GM19397 (cell line): ENCODE measurements around the gene VASN.

Experiments used
- ATAC-seq: cut with Tn5 transposase; IDR thresholded peaks from one replicate; pipeline ENCODE4 v1.9.1; 2021; ENCODE audit warnings: mild to moderate bottlenecking, moderate library complexity; ENCODE audit not compliant: unreplicated experiment

VASN gene

DNA sequence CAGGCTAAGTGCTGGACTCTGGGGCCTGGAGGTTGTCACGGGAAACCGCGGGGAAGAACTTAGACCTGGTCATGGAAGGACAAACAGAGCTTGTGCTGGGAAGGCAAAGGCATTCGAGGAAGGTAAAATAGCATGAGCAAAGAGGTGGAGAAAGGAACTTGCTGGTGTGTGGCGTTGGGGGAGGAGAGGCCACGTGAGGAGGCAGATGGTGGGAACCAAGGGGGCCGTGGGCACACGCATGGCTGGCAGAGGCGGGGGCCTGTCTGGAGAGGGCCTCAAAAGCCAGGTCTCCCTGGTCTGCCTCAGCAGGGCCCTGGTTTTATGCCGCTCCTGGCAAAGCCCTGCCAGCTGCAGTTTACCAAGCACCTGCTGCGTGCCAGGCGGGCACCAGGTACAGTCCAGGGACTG, 29.4 kb downstream of the VASN start:
- ATAC-seq, result no peak

DNA sequence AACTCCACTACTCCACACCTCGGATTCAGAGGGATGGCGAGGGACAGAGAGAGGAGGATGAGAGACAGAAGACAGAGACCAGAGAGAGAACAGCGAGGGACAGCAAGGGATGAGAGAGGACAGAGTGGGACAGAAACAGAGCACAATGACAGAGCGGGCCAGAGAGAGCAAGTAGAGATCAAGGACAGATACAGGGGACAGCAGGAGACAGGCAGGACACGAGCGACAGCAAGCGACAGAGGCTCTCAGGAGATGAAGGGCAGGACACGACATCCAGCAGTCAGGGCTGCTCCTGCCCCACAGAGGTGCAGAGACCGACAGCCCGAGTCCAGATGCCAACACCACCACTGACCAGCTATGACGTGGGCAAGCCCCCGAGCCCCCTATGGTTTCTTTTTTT, 29.9 kb downstream of the VASN start:
- ATAC-seq, result no peak

DNA sequence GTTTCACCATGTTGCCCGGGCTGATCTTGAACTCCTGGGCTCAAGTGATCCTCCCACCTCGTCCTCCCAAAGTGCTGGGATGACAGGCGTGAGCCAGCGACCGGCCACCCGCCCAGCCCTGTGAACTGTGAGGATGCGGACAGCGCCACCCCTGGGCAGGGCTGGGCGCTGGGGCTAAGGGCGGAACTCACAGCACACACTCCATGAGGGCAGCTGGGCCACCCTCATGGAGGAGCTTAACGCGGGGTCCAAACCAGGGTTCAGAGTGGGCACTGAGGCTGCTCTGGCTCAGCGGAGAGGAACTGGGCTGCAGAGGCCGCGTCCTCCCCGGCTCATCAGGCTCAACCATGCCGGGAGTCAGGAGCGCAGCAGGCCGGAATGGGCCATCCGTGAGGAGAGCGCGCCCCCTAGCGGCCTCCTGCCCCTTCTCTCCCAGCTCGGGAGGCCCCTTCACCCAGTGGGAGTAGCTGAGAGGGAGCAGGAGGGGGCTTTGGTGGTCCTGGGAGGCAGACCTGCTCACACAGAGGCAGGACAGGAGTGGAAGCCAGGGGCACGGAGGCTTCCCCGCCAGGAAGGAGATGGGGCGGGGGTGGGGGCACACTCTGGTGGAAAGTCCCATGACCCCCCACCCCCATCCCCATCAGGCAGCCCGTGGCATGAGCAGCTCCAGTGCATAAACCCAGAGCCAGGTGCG, 30.9 kb downstream of the VASN start:
- ATAC-seq, result no peak

DNA sequence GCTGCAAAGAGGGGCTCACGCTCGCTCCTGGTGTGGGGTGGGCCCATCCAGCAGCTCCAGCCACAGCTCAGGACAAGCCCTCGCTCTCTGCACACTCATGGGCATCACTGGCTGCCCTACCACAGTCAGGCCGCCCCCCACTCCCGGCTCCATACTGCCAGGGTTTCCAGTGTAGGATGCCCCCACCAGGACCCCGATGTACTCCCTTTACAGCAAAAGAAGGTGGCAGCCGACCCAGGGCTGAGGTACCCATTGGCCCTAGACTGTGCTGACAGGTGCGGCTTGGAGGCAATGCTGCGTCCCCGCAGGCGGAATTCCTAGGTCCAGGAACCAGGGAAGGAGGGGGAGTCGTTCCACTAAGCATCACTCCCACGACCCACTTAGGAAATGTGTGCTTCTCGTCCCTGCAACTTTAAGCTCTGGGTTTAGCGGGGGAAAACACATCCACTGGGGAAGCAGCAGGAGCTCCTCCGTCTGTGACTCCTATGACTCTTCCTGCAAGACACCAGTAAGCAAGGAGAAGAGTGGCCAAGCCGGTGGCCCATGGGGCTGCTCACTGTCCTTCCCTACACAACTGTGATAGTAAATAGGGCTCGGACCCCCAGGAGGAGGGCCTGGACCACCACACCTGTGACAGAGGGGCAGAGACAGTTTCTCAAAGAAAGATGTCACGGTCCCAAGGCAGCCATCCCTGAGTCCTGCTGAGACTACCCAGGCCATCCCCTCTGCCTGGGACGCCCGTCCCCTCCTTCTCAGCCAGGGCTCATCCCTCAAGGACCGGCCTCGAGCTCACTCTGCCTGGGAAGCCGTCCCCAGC, 31.7 kb downstream of the VASN start:
- no peak for ATAC-seq

DNA sequence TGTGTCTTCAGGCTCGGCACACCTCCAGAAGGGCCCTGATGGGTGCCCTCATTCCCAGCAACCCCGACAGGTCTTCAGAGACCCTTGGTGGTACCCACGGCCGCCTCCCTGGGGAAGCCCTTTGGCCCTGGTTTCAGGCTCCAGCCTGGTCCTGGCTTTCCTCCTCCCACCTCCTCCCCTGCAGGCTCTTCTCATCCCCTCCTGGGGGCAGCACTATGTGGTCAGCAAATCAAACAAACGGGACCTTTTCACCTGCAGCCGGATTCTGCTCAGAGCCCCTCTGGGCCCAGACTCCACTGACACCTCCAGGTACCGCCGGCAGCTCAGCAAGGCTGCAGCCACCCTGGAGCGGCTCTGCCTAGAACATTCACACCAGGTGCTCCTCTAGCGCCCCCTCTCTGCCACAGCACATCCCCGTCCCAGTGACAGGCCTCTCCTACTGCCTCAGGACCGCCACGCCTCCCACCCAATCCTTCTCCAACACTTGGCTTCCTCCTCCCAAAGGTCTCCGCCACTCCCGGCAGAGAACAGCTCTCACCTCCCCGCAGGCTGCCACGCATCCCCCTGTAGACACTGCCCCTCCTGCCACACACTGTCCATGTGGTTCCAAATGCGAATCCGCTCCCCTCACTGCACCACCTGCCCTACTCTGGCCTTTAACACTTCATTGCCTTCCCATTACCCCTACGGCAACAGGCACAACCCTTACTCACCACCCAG, 32.8 kb downstream of the VASN start:
- ATAC-seq, result no peak

DNA sequence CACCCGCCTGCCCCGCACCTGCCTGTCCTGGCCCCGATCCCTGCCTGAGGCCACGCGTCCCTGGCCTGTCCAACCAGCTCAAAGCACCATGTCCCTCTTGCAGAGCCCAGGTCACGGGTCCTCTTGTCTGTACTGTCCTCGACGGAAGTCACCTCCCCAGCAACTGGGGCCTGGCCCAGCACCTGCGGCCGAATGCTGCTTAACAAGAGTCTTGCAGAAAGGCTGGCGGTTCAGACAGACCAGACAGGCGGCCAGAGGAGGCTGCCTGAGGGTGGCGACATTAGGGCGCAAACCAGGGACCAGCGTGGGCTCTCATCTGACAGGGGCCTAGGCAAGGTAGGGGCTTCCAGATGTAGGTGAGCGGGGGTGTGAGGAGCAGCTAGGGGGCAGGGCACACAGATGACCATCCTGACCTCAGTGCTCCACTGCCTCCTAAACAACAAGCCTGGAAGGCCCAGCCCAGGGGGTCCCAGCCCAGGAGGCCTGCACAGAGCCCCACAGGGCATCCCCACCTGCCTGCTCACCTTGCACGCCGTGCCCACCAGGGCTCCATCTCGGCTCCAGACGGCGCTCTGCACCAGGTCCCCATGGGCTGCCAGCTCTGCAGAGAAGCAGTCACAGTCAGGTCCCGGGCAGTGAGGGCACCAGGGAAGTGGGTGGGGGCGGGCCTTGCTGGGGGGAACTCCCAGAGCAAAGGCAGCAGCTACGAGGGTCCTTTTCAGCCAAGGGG, 33.5 kb downstream of the VASN start:
- ATAC-seq, result no peak

DNA sequence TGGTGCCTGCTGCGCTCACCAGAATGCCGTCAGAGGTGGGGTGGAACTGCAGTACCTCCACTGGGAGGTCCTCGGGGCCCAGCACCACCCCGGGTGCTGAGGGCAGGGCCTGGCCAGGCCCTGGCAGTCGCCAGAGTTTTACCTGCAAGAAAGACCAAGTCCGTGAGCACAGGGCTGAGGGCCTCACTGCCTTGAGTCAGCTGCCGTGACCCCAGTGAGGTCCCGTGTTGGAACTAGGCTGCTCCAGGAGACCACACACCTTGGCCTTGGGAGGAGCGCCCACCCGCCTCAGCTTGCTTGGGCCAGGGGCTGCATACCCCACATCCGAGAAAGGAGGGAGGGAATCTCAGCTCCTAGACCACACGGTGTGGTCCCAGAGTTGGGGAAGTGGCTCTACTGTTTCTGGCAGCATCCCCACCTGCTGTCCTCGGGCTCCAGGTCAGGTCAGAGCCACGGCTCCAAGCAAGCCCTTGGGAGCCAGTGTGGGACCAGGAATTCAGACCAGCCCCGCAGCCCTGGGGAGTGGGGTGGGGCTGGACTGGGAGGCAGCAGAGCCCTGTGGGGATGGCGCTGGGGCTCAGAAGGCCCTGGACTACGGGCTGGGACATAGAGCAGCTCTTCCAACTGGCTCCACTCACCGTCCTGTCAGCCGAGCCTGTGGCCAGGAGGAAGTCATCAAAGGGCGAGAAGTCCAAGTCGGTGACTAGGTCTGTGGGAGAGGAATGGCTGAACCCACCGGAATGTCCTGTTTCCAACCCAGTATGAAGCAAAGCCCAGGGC, 36.1 kb downstream of the VASN start:
- no peak for ATAC-seq

DNA sequence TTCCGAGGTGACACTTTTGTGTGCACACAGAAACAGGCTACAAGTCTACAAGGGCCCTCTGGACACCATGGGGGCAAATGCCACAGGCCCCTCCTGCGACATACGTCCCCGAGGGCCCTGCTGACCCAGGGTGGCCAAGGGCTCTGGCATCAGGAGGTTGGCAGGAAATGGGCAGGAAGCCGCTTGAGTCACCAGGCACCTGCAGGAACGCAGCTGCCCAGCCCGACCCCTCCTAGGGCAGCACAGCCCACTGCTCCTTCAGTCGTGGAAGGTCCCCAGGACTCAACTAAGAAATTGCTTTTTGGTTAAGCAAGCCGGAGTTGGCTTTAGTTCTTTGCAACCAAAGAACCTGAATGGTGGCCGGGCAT, 36.7 kb downstream of the VASN start:
- ATAC-seq, result no peak

DNA sequence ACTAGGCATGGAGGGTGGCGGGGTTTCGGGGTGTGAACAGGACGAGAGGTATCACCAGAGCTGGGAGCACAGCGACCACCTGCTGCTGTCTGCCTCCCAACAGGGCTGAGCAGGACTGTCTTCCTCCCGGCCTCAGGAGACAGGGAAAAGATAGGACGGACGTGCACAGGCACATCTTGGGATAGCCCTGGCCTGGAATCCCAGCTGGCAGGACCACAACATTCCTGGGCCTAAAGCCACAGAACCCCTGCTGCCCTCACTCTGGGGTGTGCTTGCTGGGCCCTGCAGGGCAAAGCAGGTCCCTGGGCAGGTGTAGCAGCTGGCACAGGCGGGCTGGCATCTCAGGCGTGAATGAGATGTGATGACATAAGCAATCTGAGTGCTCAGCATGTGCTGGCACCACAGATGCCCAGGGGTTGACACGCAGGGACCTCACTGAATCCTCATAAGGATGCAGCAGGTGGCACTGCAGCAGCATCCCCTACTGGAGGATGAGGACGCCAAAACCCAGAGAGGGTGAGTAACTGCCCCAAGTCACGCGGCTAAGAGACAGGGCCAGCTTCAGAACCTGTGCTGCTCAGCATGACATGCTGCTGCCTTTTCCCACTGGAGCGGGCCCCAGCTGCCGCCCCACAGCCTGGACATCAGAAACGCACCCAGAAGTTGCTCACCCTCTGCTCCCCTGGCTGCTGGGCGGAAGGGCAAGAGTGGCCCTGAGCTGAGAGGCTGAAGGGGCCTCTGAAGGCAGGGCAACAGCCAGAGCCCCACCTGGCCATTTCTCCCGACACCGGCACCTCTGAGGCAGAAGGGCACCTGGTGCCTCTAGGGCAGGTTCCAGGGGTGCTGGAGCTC, 37.7 kb downstream of the VASN start:
- no peak for ATAC-seq

DNA sequence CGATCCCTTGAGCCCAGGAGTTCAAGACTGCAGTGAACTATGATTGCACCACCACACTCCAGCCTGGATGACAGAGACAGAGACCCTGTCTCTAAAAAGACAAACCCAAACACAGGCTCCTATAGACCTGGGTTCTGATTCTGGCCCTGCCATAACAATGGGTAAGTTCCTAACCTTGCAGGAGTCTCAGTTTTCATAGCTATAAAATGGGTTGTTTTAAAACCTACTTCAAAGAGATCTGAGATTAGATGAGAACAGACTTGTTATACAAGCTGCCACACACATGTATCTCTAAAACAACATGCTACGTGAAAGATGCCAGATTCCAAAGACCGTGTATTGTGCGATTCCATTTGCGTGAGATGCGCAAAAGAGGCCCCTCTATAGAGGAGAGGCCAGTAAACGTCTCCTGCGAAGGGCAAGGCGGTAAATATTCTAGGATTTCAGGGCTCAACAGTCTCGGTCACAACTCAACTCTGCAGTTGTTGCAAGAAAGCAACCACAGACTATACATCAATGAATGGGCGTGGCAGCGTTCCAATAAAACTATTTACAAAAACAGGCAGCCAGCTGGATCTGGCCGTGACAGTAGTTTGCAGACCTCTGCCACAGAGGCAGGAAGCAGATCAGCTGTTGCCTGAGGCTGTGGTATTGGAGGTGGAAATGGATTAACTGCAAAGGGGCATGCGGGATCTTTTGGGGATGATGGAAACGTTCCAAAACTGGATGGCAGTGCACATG, 38.9 kb downstream of the VASN start:
- ATAC-seq, result no peak

DNA sequence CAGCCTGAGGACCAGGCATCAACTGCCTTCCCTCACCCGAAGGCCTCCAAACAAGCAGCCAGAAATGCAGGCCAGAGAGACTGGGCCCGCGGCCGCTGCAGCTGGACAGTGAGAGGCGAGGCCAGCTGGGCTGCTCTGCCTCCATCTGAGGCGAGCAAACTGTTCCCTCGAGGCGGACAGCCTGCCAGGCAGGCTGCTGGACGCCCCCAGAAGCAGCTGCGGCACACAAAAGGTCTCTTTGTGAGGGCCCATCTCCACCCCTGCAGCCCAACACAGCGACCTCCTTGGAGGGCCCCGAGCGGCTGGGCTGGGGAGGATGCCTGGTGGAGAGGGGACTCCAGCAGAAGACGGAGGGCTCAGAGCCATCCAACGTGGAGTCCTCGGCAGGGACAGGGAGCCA, 40.0 kb downstream of the VASN start:
- no peak for ATAC-seq

DNA sequence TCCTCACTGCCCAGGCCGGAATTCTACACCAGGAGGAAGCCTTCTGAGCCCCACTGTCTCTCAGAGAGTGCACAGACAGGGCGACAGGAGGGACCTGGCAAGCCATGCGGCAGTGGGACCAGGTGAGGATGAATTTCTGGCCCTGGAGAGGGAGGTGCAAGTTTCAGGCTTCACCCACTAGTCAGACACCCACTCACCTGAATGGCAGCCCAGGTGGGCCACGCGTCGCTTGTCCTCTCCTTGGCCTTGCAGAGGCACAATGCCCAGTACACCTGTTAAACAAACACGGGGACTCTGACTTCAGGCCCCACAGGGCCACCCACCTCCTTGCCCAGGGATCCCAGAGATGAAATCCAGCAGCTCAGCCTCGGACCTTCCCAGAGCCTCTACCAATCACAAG, 40.5 kb downstream of the VASN start:
- no peak for ATAC-seq

DNA sequence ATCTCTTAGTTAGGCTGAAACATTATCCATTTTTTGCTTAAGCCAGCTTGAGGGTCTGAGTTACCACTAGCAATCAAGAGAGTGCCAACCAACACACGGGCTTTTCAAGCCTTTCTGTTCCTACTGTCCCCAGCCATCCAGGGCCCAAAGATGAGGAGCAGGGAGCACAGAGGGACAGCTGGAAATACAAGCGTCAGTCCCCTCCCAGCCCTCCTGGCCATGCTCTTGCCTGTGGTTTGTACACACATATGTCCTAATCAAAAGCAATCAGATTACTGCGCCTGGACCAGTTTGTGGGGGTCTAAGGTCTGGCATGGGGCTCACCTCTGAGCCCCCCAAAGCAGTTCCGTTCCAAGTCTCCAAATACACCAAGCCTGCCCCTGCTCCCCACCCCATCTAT, 41.2 kb downstream of the VASN start:
- ATAC-seq, result no peak

DNA sequence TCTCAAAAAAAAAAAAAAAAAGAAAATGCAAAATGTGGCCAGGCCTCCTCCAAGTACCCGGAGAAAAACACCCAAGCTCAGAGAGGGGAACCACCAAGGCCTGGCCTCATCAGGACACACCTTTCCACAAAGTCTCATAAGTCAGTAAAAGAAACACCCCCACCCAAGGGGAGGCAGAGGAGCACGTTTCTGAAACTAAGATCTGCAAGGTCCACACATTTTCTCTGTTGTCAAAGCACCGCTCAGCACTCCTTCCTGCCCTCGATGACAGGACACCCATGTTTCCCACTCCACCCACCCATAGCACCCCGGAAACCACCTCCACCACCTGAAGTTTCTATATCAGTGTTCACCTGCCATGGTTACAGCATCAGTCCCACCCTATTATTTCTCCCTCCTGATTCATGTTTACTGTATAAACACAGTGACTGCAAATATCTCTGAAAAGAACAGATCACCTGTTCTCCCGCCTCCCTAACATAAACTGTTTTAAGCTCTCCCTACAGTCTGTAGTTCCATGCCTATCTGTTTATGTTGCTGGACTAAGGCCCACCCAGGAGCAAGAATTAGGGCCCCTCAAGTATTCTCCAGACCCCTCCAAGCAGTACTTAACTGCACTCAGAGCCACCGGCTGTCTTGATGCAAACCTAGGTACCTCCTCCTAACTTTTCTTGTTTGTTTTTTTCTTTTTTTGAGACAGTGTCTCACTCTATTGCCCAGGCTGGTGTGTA, 42.7 kb downstream of the VASN start:
- peak; percentile 56 for ATAC-seq

DNA sequence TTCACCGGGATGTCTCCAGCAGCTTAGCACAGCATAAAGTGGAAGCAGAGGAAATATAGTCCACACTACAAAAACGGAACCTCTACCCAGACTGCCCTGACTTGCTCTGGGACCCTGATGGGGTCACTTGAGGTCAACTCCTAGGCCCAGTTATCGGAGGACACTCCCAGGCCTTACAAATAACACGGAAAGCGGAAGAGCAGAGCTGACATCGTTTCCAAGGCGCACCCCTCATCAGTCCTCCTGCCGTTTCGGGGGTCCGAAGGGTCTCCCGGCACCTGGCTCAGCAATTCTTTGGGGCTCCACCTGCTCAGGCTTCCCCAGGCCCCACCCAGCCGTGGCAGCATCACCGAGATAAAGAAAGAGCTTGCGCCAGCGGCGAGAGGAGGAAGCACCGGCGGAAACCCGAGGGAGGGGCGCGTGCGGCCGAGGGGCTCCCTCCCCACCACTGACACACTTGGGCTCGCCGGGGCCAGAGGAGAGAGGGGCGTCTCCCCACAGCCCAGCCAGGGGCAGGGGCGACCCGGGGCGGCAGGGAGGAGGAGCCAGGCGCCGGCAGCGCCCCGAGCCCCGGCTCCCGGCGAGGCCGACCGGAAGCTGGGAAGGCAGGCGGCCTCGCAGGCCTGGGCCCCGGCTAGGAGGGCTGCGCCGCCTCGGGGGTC, 44.0 kb downstream of the VASN start:
- peak; percentile 19 for ATAC-seq

DNA sequence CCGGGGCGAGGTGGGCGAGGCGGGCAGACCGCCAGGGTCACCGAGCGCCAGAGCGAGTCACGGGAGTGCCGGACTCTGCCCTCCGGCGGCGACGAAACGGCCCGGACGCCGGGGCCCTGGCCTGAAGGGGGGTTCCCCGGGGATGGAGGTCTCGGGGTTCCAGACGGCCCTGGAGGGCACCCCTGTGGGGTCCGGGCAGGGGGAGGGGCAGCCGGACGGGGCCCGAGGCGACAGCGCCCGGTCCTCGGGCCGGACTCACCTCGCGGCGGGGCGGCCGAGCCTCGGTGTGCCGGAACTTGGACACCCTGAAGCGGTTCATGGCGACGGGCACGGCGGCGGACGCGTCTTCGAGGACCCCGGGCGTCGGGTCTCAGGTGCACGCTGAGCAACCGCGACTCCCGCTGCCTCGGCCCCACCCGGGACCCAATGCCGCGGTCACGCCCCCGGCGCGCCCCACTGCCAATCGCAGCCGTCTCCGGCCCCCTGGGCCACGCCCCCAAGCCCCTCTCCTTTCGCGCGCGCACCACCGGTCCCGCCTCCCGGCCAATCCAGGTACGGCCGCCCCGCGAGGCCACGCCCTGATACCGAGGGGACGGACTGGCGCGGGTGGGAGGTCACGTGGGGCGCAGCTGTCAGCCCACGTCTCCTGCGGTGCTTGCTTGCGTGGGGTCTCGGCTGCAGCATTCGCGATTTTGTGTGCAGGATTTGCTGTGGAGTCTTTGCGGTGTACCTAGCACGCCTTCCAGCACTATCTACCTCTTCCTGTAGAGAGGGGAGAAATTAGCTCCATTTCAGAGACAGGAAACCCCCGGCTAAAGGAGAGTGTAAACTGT, 44.8 kb downstream of the VASN start, which contains the start of gene CORO7:
Gene CORO7 (minus strand): TSS at position 397 of the 833 bp plus-strand sequence. CDS start 78 bp downstream, at position 319.
- peak; percentile 69 for ATAC-seq
